Activated T-cell treated with anti-CD3 and anti-CD28 coated beads, Interleukin-2, amount 50 U/mL, for 1 hour (primary cell): ENCODE data around the gene SEPTIN5.

Source experiments
- DNase-seq: peaks from one replicate; pipeline ENCODE4 v3.0.0-alpha.2; 2020

The SEPTIN5 gene

DNA sequence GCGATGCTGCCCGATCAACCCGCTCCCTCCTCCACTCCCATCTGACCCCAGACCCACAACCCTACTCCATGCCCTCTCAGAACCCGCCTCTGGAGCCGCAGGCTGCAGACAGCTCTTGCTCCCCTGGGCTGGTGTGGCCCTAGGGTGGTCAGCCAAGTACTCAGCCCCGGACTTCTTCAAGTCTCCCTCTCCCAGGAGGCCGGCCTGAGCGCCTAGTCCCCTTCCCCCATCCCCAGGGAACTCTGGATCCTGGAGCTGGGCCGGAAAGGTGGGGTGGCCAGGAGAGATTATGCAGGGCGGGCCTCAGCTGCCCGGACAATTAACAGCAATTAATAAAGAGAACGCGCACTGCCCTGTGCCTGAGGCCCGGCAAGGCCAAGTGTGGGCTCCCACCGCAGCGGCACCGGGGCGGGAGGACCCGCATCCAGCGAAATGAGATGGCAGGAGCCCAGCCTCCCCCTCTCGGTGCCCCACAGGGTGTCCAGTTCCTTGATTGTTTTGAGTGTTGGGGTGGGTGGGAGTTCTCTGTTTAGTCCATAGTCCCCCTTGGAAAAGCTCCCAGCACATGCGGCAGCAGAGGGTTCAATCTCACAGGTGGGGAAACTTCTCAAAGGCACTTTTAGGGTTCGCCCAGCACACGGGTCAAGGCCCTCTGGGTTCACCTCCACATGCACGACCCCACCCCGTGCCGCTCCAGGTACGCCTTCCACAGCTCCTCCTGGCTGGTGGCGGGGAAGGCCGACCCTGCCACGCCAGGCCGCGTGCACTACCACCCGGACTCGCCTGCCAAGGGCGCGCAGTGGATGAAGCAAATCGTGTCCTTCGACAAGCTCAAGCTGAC, 49.4 kb downstream of the SEPTIN5 start:
- no peak for DNase-seq

DNA sequence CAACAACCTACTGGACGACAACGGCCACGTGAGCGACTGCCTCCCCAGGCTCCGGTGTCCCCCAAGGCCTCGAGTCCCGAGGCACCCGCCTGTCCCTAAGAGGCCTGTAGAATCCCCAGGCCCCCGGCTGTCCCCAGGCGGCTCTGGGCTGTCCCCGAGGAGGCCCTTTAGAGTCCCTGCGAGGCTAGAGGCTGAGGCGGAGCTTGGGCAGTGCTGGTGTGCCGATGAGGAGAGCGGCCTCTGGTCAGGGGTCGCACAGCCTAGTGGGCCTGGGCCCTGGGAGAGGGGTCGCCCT, 49.9 kb downstream of the SEPTIN5 start:
- DNase-seq = no peak

DNA sequence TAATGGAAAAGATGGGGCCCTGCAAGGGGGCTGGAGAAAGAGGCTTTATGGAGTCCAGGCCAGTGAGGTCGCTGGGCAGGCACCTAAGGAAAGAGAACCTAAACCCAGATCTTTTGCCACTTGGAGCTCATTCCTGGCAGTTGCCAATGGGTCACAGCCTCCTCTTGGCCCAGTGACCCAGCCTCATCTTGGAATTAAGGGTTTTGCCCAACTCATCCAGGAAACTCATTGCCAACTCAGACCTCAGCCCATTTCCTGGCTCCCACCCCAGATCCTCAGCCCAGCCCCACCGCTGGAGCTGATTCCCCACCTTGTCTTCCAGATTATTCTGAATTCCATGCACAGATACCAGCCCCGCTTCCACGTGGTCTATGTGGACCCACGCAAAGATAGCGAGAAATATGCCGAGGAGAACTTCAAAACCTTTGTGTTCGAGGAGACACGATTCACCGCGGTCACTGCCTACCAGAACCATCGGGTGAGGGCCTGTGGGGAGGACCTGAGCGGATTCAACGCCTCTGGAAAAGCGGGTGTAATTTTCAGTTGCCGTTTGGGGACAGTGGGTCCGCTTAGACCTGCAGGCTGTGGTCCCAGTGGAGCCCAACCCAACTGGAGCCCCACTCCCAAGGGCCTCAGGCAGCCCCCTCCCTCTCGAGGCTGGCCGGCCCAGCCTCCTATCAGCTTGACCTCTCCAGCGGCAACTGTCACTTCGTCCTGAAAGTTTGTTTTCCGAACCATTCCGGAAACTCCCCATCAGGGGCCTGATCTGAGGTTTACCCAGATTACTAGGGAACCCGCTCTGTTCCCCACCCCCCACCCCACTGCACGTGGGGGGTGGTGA, 50.6 kb downstream of the SEPTIN5 start:
- no peak for DNase-seq

DNA sequence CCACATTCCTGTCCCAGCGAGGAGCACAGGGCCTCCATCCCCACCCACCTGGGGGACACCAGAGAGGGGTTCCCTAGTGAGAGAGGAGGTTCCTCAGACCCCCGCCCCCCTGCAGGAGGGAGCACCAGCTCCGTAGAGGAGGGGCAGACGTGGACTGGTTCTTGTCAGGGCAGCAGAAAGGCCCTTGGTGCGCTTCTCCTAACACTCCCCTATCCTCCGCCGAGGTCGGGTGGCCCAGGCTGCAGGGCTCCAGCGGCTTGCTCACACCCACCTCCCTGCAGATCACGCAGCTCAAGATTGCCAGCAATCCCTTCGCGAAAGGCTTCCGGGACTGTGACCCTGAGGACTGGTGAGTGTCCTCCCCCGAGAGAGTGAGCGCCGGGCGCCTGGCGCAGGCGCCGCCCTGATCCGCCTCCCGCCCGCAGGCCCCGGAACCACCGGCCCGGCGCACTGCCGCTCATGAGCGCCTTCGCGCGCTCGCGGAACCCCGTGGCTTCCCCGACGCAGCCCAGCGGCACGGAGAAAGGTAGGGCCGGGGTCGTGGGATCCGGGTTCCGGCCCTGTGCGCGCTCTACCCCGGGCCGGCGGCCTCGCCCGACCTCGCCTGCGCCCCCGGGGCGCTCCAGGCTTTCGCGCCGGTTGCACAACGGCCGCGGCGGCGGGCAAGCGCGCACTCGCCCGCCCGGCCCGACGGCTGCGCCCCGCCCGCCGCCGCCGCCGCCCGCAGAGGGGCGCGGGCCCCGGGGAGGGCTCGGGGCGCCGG, 51.4 kb downstream of the SEPTIN5 start:
- peak; percentile 44 for DNase-seq

DNA sequence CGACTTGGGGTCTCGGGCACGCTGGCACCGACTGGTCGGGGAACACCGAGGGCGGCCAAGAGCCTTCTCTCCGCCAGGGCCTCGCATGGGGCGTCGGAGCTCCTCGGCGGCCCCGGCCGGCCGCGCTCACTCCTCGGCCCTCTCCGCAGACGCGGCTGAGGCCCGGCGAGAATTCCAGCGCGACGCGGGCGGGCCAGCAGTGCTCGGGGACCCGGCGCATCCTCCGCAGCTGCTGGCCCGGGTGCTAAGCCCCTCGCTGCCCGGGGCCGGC, 51.9 kb downstream of the SEPTIN5 start:
- peak; percentile 33 for DNase-seq

DNA sequence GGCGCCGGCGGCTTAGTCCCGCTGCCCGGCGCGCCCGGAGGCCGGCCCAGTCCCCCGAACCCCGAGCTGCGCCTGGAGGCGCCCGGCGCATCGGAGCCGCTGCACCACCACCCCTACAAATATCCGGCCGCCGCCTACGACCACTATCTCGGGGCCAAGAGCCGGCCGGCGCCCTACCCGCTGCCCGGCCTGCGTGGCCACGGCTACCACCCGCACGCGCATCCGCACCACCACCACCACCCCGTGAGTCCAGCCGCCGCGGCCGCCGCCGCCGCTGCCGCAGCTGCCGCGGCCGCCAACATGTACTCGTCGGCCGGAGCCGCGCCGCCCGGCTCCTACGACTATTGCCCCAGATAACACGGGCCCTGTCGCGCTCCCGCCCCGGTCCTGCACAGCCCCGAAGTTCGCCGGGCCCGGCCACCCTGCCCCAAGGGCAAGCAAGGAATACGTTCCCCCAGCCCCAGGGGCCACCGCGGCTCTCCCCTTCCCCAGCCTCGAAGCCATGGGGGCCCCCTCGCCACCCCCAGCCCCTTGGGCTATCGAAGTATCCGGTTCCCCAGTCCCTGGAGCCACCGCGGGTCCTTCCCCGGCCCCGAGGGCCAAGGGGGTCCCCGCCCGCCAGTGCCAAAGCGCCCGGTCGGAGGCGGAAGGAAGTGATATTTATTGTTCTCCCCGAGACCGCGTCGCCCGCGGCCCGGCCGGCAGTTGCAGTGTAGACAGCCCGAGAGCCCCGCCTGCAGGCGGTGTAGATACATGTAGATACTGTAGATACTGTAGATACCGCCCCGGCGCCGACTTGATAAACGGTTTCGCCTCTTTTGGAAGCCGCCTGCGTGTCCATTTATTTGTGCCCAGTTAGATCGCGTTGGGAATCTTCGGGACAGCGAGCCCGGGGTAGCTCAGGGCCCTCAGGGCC, 52.5 kb downstream of the SEPTIN5 start:
- peak; percentile 59 for DNase-seq

DNA sequence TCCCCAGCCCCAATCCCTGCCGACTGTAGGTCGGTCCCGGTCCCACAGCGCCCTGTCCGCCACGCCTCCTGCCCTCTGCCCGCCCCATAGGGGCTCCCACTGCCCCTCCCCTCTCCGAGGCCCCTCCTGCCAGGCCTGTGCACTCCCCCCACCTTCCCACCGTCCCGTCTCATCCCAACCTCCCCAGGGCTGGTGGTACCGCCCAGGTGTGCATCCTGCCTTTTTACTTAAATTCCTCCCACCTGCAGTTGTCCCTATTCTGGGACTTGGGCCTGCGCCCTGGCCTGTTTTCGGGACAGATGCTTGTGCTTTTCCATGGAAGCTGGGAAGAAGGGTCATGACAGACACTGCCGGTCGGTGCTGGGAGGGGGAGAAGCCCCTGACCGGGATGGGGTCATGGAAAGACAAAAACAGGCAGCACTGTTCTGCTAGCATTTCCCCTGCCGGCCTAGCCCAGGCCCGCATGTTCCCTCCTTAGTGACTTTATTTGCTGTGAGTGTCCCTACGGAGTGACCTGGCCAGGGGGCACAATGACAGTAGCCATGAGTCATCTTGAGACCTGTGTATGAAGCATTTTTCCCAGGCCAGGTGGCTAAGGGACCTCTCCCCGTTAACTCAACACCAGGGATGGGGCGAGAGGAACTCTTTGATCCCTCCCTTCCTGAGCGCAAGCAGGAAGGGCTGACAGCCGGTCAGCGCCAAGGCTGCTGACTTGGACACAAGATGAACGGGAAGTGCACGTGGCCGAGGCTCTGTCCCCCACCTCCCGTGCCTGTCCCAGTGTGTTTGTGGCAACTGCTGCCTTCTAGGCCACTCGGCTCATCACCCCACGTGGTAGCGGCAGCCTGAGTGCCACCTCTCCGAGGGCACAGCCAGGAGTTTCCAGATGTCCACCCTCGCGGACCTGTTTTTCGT, 53.4 kb downstream of the SEPTIN5 start:
- DNase-seq = no peak

DNA sequence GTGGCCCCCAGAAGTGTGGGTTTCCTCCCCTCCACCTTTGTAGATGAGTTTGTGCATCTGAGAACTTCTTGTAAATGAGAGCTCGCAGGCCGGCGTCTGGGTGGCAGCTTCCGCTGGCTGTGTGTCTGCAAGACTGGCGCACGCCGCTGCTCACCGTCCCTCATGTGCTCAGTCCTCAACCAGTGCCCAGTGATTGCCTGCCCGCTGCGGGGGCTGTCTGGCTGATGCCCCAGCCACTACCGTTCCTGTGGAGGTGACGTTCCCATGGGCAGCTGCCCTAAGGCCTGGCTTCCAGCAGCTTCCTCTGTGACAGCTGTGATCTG, 55.1 kb downstream of the SEPTIN5 start:
- DNase-seq = no peak

DNA sequence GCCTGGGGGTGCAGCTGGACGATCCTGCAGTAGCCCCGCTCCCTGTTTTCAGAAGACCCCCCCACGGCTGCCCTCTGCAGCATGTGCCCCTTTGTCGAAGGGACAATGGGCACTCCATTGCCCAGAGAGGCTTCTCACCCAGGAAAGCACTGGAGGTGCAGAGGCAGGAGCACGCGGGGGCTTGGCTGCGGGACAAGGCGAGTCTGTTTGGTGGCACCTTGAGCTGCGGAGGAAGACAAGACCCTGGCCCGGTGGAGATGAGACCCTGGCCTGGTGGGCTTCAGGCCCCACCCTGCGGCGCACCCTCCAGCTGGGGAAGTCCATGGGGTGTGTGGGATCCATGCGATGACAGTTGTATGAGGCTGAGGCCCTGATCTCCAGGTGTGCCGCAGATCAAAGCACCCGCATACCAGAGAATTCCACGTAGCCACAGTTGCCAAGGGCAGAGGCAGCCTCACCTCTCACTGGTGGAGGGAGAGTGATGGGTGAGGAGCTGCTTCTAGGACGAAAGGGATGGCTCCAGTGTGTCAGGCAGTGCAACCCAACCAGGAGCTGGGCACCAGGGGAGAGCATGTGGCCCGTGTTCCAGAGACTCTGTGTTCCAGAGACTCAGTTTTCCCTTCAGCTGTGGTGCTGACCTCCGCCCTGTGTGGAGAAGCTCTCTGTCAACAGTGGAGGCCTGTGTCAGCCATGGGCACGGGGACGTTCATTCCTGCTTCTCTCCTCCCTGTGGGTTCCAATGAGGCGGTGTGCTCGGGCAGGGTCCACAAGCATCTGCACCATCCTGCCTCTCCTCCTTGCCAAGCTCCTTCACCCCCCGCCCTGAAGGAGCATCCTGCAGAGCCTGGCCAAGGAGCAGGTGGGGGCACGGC, 56.3 kb downstream of the SEPTIN5 start:
- no peak for DNase-seq

DNA sequence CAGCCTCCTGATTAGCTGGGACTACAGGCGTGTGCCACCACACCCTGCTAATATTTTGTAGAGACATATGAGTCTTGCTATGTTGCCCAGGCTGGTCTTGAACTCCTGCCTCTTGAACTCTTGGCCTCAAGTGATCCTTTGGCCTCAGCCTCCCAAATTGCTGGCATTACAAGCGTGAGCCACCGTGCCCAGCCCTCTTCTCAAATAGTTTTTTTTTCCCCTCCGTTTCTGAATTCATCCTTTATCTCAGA, 58.0 kb downstream of the SEPTIN5 start:
- no peak for DNase-seq
